Loucy (cell line): ENCODE measurements around the gene NID1.

Experiments
- EZH2phosphoT487 ChIP-seq: fragments of 200-600 bp; IDR thresholded peaks from 2 replicates; pipeline ENCODE4 v1.6.1; 2018; ENCODE audit warnings: antibody characterized with exemption, mild to moderate bottlenecking, moderate library complexity, borderline replicate concordance
- TF ChIP-seq, protein P1 (sequence below): fragments of 200-600 bp; sonication (generic); conservative IDR thresholded peaks from 2 replicates; pipeline ENCODE4 v1.5.1; 2014; ENCODE audit warnings: mild to moderate bottlenecking, antibody characterized with exemption, low read length

DNA sequence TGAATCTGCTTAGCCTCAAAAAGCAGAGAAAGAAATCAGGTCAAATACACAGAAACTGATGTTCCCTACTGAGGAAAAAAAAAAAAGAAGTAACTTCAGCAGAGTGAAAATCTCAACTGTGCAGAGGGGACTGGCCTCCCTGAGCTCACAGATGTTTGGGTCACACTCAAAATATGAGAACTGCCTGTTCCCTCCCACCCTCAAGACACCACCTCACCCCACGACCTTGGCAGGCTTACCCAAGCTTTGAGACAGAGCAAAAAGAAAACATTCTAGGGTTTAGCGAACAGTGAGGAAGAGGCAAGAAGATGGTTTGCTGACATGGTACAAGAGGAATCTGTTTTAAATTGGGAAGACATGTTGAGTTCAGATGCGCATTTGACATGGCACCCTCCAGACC is 48.8 kb downstream of the NID1 start:
- TF ChIP-seq, protein P1, sequence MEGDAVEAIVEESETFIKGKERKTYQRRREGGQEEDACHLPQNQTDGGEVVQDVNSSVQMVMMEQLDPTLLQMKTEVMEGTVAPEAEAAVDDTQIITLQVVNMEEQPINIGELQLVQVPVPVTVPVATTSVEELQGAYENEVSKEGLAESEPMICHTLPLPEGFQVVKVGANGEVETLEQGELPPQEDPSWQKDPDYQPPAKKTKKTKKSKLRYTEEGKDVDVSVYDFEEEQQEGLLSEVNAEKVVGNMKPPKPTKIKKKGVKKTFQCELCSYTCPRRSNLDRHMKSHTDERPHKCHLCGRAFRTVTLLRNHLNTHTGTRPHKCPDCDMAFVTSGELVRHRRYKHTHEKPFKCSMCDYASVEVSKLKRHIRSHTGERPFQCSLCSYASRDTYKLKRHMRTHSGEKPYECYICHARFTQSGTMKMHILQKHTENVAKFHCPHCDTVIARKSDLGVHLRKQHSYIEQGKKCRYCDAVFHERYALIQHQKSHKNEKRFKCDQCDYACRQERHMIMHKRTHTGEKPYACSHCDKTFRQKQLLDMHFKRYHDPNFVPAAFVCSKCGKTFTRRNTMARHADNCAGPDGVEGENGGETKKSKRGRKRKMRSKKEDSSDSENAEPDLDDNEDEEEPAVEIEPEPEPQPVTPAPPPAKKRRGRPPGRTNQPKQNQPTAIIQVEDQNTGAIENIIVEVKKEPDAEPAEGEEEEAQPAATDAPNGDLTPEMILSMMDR = no peak
- TF ChIP-seq EZH2phosphoT487 = no peak
